Gastrocnemius medialis (tissue), 4 donors: Measurements from ENCODE around the gene RANBP10.

ENCODE experiments used
- CTCF ChIP-seq, 5 experiments: fragments of 450-650 bp in 3 of 5; fragments of 200-600 bp in 2 of 5; sonication (generic) in 2 of 5; IDR thresholded peaks in 4 of 5; conservative IDR thresholded peaks in 1 of 5; 1 replicate in 4 of 5; 2 replicates in 1 of 5; pipeline ENCODE4 v1.5.1; 2016 to 2019; ENCODE audit warnings: antibody characterized with exemption in 5 of 5, mild to moderate bottlenecking in 3 of 5, moderate library complexity in 3 of 5
- POLR2A ChIP-seq, 2 donors: fragments of 450-650 bp; IDR thresholded peaks; one replicate each; pipeline ENCODE4 v1.6.1; 2017; ENCODE audit warnings: antibody characterized with exemption in 2 of 2, mild to moderate bottlenecking in 2 of 2, moderate library complexity in 2 of 2

DNA sequence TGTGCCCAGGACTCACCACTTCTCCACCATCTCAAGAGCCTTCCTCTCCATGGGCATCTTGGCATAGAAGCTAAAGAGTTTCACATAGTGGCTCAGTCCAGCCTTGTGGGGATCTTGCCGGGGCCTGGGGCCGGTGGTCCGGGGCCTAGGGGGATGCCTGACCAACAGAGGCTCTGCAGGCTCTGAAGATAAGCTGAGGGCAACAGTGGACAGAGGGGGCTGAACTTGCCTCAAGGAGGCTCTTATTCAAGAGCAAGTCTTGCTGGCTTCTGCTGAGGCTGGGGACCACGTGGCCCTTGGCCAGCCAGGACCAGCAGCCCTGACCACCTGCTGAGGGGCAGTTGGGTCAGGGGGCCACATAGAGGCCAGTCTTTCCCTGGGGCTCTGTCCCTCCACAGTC lies 22.3 kb upstream of the RANBP10 start:
- no peak for TF ChIP-seq CTCF (IDR thresholded peaks at IDR 0.05 in 4 of 5, conservative IDR thresholded peaks at IDR 0.05 in 1 of 5)
- TF ChIP-seq POLR2A (IDR thresholded peaks at IDR 0.05) = no peak
